Ishikawa (cell line): Measurements from ENCODE around the gene CEP95.

Source experiments
- NFIC ChIP-seq: IDR thresholded peaks from 2 replicates; pipeline ENCODE4 v1.6.1; 2012
- TF ChIP-seq, protein P1 (sequence below): IDR thresholded peaks from 2 replicates; pipeline ENCODE4 v1.6.1; 2012; ENCODE audit warnings: low read depth, mild to moderate bottlenecking

DNA sequence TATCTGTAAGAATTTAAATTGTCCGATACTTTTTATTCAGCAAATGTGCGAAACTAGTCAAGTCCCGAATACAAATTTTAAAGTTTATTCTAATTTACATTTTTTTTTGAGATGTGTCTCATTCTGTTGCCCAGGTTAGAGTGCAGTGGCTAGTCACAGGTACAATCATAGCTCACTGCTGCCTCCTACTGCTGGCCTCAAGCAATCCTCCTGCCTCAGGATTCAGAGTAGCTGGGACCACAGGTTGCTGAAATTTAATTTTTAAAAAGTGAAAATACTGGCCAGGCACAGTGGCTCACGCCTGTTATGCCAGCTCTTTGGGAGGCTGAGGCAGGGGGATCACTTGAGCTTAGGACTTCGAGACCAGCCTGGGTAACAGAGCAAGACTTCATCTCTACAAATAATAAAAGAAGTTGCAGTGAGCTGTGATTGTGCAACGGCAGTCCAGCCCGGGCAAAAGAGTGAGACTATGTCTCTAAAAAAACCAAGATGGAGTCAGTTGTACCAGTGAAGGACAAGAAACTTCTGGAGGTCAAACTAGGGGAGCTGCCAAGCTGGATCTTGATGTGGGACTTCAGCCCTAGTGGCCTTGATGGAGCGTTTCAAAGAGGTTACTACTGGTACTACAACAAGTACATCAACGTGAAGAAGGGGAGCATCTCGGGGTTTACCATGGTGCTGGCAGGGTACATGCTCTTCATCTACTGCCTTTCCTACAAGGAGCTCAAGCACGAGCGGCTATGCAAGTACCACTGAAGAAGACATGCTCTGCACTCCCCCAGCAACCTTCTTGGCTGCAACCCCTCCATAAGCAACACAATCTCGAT is 15.5 kb upstream of the CEP95 start:
- no peak for TF ChIP-seq NFIC
- TF ChIP-seq, protein P1, sequence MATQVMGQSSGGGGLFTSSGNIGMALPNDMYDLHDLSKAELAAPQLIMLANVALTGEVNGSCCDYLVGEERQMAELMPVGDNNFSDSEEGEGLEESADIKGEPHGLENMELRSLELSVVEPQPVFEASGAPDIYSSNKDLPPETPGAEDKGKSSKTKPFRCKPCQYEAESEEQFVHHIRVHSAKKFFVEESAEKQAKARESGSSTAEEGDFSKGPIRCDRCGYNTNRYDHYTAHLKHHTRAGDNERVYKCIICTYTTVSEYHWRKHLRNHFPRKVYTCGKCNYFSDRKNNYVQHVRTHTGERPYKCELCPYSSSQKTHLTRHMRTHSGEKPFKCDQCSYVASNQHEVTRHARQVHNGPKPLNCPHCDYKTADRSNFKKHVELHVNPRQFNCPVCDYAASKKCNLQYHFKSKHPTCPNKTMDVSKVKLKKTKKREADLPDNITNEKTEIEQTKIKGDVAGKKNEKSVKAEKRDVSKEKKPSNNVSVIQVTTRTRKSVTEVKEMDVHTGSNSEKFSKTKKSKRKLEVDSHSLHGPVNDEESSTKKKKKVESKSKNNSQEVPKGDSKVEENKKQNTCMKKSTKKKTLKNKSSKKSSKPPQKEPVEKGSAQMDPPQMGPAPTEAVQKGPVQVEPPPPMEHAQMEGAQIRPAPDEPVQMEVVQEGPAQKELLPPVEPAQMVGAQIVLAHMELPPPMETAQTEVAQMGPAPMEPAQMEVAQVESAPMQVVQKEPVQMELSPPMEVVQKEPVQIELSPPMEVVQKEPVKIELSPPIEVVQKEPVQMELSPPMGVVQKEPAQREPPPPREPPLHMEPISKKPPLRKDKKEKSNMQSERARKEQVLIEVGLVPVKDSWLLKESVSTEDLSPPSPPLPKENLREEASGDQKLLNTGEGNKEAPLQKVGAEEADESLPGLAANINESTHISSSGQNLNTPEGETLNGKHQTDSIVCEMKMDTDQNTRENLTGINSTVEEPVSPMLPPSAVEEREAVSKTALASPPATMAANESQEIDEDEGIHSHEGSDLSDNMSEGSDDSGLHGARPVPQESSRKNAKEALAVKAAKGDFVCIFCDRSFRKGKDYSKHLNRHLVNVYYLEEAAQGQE, result no peak
